ENCODE results near the gene CEL. TPM values are rescaled to one million over a fixed set of nuclear protein-coding genes. Genes with fewer than 3 reads are reported as not detected.

The CEL gene
- total RNA-seq, 1 experiment from 2014 or later = 6.9 TPM

DNA sequence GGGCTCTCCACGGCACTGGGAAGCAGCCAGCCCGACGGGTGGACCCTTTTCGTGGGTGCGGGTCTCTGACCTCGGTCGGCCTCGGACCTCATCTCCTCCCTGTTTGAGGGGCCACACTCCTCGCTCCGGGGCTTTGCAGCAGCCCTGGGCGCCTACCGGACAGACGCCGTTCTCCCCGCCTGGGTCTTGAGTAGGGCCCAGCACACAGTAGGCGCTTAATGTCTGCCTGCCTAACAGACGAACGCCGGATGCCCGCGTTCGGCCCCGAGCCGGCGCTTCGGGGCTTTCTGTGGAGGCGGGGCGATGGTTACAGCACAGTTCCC lies 31.8 kb upstream of the CEL start:
- TSS peak; percentile 95 for BruUV-seq (replicated peaks)
- POLR2A ChIA-PET = interaction anchor here (0.6 to 1.7 kb wide), 10 partner anchors 8 to 114 kb away, joined by 3 to 19 read pairs (median 3); partner anchors contain the start of gene TSC1
- intact Hi-C loops (cut with micrococcal nuclease) = no loop called here

More for the DNA sequence above, 31.8 kb upstream of the CEL start:
- H3K9me3 ChIP-seq (ENCODE audit: control insufficient read depth in 1 of 2, insufficient read depth in 1 of 2, low read depth in 1 of 2, low read length in 2 of 2) = no peaks in the 10 kb centered on the region
- no peaks in the 10 kb centered on the region for H3K27me3 ChIP-seq (ENCODE audit: insufficient read depth, low read length)
- no peaks in the 10 kb centered on the region for H3K9me2 ChIP-seq (ENCODE audit: insufficient read depth)
- ChIA-PET CTCF (interaction anchor here (0.8 to 1.8 kb wide), 5 partner anchors 8 to 209 kb away, joined by 3 to 47 read pairs (median 6); no protein-coding TSS in a partner anchor), RAD21 (ENCODE audit: low non-redundant PET in 1 of 2, low total read pairs in 2 of 2, uncharacterized antibody in 2 of 2, unreplicated experiment in 2 of 2) (no interaction called here)
- H3K36me3 ChIP-seq (ENCODE audit: control insufficient read depth in 1 of 2, insufficient read depth in 2 of 2, low read length in 2 of 2) = peaks cover 4 to 12% of the 10 kb centered on the region in 2 experiments; a peak in 1 of 4 replicates
- DNase-seq (ENCODE audit: low read depth, low spot score) (no peak), ATAC-seq (peak; percentile 19)
- TF ChIP-seq, protein P1, sequence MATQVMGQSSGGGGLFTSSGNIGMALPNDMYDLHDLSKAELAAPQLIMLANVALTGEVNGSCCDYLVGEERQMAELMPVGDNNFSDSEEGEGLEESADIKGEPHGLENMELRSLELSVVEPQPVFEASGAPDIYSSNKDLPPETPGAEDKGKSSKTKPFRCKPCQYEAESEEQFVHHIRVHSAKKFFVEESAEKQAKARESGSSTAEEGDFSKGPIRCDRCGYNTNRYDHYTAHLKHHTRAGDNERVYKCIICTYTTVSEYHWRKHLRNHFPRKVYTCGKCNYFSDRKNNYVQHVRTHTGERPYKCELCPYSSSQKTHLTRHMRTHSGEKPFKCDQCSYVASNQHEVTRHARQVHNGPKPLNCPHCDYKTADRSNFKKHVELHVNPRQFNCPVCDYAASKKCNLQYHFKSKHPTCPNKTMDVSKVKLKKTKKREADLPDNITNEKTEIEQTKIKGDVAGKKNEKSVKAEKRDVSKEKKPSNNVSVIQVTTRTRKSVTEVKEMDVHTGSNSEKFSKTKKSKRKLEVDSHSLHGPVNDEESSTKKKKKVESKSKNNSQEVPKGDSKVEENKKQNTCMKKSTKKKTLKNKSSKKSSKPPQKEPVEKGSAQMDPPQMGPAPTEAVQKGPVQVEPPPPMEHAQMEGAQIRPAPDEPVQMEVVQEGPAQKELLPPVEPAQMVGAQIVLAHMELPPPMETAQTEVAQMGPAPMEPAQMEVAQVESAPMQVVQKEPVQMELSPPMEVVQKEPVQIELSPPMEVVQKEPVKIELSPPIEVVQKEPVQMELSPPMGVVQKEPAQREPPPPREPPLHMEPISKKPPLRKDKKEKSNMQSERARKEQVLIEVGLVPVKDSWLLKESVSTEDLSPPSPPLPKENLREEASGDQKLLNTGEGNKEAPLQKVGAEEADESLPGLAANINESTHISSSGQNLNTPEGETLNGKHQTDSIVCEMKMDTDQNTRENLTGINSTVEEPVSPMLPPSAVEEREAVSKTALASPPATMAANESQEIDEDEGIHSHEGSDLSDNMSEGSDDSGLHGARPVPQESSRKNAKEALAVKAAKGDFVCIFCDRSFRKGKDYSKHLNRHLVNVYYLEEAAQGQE (IDR thresholded peaks at IDR 0.05; ENCODE audit: low read depth) = no peak
- TF ChIP-seq SIN3A (IDR thresholded peaks at IDR 0.05; ENCODE audit: low read depth) = peak; percentile 31; the same call in 1 of the 2 replicates
- no peaks in the 10 kb centered on the region for H4K20me1 ChIP-seq (ENCODE audit: insufficient read depth)
- H3K4me1 ChIP-seq (ENCODE audit: control insufficient read depth in 1 of 2, insufficient read depth in 2 of 2, low read length in 2 of 2) = peaks cover 3 to 17% of the 10 kb centered on the region in 2 experiments; a peak in 3 of 4 replicates
- H3K4me3 ChIP-seq (replicated peaks in 1 of 2; ENCODE audit: low read depth in 1 of 2, low read length in 2 of 2) = peak overlapping the region; percentile 78 to 98
- H3K9ac ChIP-seq (ENCODE audit: low read length) = peak overlapping the region; percentile 79
- H3K79me2 ChIP-seq (ENCODE audit: insufficient read depth, low read length) = peaks cover 46% of the 10 kb centered on the region
- H3K4me2 ChIP-seq (ENCODE audit: low read length) = peak overlapping the region; percentile 84
- no peak overlapping the region for H2AFZ ChIP-seq (ENCODE audit: low read depth, low read length, poor library complexity, severe bottlenecking)
- H3K27ac ChIP-seq (ENCODE audit: low read depth, low read length) = peak overlapping the region; percentile 82
